NCI-H2107 treated with DMSO at 0.1 percent for 48 hours (cell line): Measurements from ENCODE around the gene EXO5.
"Not testable (repeated sequence)": the region's sequence is repeated elsewhere in the genome, so short reads cannot be mapped to it uniquely, and the experiment has no call there.

Experiments
- DNase-seq: peaks from one replicate; lab custom pipeline; 2025; ENCODE audit not compliant: unreplicated experiment; lab: John Stamatoyannopoulos, UW

The EXO5 gene

DNA sequence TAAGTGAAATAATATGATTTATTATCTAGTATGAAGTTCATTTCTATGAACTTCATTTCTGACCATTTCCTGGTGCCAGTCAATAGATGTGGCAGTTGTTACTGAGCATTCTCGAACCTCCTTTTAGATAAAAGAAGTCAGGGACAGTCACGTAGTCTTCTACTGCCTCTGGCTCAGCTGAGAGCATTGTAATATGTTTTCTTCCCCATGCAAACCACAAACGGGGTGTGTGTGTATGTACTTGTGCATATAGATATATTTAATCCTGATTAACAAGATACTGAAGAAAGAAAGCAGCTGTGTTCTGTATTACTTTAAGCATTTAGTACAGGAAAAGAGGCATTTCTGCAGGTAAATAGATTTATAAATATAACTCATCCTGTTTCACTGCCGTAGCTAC, 44.5 kb downstream of the EXO5 start:
- no peak for DNase-seq

DNA sequence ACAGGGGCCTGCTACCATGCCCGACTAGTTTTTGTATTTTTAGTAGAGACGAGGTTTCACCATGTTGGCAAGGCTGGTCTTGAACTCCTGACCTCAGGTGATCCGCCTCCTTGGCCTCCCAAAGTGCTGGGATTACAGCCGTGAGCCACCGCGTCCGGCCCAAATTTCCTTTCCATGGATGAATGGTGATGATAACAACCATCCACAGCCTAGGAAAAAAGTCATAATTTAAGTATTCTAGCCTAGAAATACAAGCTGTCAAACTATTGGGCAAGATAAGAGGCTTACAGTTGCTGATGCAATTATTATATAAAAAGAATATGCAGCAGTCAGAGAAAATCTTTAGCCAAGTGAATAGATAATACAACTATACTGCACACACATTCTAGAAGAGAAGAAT, 46.2 kb downstream of the EXO5 start:
- not testable (repeated sequence) for DNase-seq

DNA sequence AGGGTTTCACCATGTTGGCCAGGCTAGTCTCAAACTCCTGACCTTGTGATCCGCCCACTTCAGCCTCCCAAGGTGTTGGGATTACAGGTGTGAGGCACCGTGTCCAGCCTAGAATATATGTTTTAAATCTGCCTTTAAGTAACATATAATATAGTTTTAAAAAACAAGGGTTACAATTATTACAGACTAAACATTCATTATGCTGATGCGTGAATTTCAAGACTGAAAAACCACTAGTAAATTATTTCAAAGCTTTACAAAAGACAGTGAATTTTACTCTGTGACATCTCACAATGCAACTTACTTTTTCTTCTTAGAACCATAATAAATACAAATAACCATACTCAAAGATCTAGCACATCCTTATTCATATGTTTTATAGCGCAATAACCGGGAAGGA, 47.6 kb downstream of the EXO5 start:
- no peak for DNase-seq

GRCh38 chr1:40558241-40558640, 49.7 kb downstream of the EXO5 start:
- DNase-seq = not testable (repeated sequence)

- no peak for DNase-seq
These were observed 53.6 kb downstream of the EXO5 start for GRCh38 chr1:40562185-40562584.

- no peak for DNase-seq
These were observed 54.7 kb downstream of the EXO5 start for GRCh38 chr1:40563266-40563665.

- no peak for DNase-seq
These were observed 55.9 kb downstream of the EXO5 start for GRCh38 chr1:40564506-40564905.

- DNase-seq = no peak
These were observed 56.3 kb downstream of the EXO5 start for GRCh38 chr1:40564913-40565312.
